Thyroid gland (tissue), 4 donors: ENCODE data around the gene LRRC8B. TPM values are rescaled to one million over a fixed set of nuclear protein-coding genes. Genes with fewer than 3 reads are reported as not detected.
A peak's percentile ranks its signal among the peaks of the same experiment; 100 is the strongest.

Source experiments
- DNase-seq, 2 donors: peaks; one replicate each; pipeline ENCODE4 v3.0.0-alpha.2; 2019
- H3K27ac ChIP-seq, 3 donors: fragments of 200-600 bp; sonication (generic); 1 replicate in 2 of 3; 2 replicates in 1 of 3; pipeline ENCODE4 v1.5.1; 2016 to 2019; ENCODE audit warnings: mild to moderate bottlenecking in 1 of 3, moderate library complexity in 1 of 3
- H3K27me3 ChIP-seq: fragments of 200-600 bp; sonication (generic); one replicate; pipeline ENCODE4 v1.5.1; 2019
- H3K36me3 ChIP-seq, 2 donors: fragments of 200-600 bp; sonication (generic); one replicate each; pipeline ENCODE4 v1.5.1; 2016 to 2019
- H3K4me1 ChIP-seq, 2 donors: fragments of 200-600 bp; sonication (generic); one replicate each; pipeline ENCODE4 v1.5.1; 2017 to 2019
- H3K4me3 ChIP-seq, 3 donors: fragments of 200-600 bp; sonication (generic); replicated peaks in 1 of 3; 1 replicate in 2 of 3; 2 replicates in 1 of 3; pipeline ENCODE4 v1.5.1; 2016; ENCODE audit warnings: mild to moderate bottlenecking in 1 of 3
- H3K9me3 ChIP-seq: fragments of 200-600 bp; sonication (generic); one replicate; pipeline ENCODE4 v1.5.1; 2017
- CTCF ChIP-seq, 6 experiments: fragments of 200-600 bp in 3 of 6; fragments of 450-650 bp in 3 of 6; sonication (generic) in 3 of 6; IDR thresholded peaks; one replicate each; pipeline ENCODE4 v1.5.1; 2016 to 2019; ENCODE audit warnings: antibody characterized with exemption in 6 of 6, mild to moderate bottlenecking in 2 of 6, inconsistent platforms in 1 of 6, moderate library complexity in 1 of 6
- POLR2A ChIP-seq, 2 donors: fragments of 450-650 bp; IDR thresholded peaks; one replicate each; pipeline ENCODE4 v1.6.1; 2017; ENCODE audit warnings: antibody characterized with exemption in 2 of 2, mild to moderate bottlenecking in 2 of 2, moderate library complexity in 1 of 2
- WGBS, 2 donors: methylation state at CpG; one replicate each; pipeline ENCODE4 v1.1.5; 2017; 5-methylcytosine and 5-hydroxymethylcytosine counted together
- intact Hi-C: fragments of 100-400 bp; cut with DNase I; formaldehyde crosslinking; loops from one replicate; pipeline ENCODE4 v1.15.1; 2023
- total RNA-seq, 4 donors: library from RNA; depleted of rRNA; stranded (reverse); fragments of >200 nt; gene quantifications; one replicate each; pipeline ENCODE4 v1.2.3, GENCODE V29; 2016

LRRC8B gene
- total RNA-seq, 4 donors from 2014 or later, result 11.5 to 27.8 (median 24.4) TPM

GRCh38 chr1:89563957-89564604 lies 39.5 kb downstream of the LRRC8B start:
- 54 to 55% methylated on average over 3 of the region's 3 CpGs for WGBS, 2 donors
- intact Hi-C loops, result no loop called here
- no peak for DNase-seq

GRCh38 chr1:89565521-89565920 lies 40.9 kb downstream of the LRRC8B start:
- Histone ChIP-seq H3K4me3 (no peak overlapping the region), H3K36me3 (no peaks in the 10 kb centered on the region), H3K27me3 (no peaks in the 10 kb centered on the region), H3K9me3 (no peaks in the 10 kb centered on the region), H3K4me1 (no peaks in the 10 kb centered on the region), H3K27ac (no peak overlapping the region)
- TF ChIP-seq POLR2A (IDR thresholded peaks at IDR 0.05) (no peak), CTCF (IDR thresholded peaks at IDR 0.05) (no peak)
- no peak for DNase-seq
- 83 to 86% methylated on average over 6 of the region's 6 CpGs for WGBS, 2 donors
- intact Hi-C loops, result no loop called here

More at GRCh38 chr1:89563957-89564604, 39.5 kb downstream of the LRRC8B start:
- Histone ChIP-seq H3K36me3 (no peaks in the 10 kb centered on the region), H3K4me3 (no peak overlapping the region), H3K27me3 (no peaks in the 10 kb centered on the region), H3K4me1 (no peaks in the 10 kb centered on the region), H3K27ac (no peak overlapping the region), H3K9me3 (no peaks in the 10 kb centered on the region)
- TF ChIP-seq POLR2A (IDR thresholded peaks at IDR 0.05) (no peak), CTCF (IDR thresholded peaks at IDR 0.05) (no peak)

- no peak overlapping the region for H3K4me3 ChIP-seq
- intact Hi-C loops, result no loop called here
- no peaks in the 10 kb centered on the region for H3K9me3 ChIP-seq
- H3K27me3 ChIP-seq, result no peaks in the 10 kb centered on the region
- peak overlapping the region in 1 of 3 donors; percentile 34 for H3K27ac ChIP-seq
- H3K36me3 ChIP-seq, result no peaks in the 10 kb centered on the region
- no peak for DNase-seq
- TF ChIP-seq CTCF (IDR thresholded peaks at IDR 0.05), result no peak
- no peak for TF ChIP-seq POLR2A (IDR thresholded peaks at IDR 0.05)
- H3K4me1 ChIP-seq, result no peaks in the 10 kb centered on the region
- WGBS, 2 donors, result 70 to 71% methylated on average over 6 of the region's 6 CpGs
Observed at GRCh38 chr1:89566761-89567174, 42.1 kb downstream of the LRRC8B start.

GRCh38 chr1:89567797-89568196 lies 43.2 kb downstream of the LRRC8B start:
- Histone ChIP-seq H3K27me3 (no peaks in the 10 kb centered on the region), H3K27ac (no peak overlapping the region), H3K4me1 (no peaks in the 10 kb centered on the region), H3K36me3 (no peaks in the 10 kb centered on the region), H3K9me3 (no peaks in the 10 kb centered on the region), H3K4me3 (no peak overlapping the region)
- WGBS, 2 donors, result 75 to 82% methylated on average over 3 of the region's 3 CpGs
- intact Hi-C loops, result no loop called here
- no peak for DNase-seq
- no peak for TF ChIP-seq POLR2A (IDR thresholded peaks at IDR 0.05)
- no peak for TF ChIP-seq CTCF (IDR thresholded peaks at IDR 0.05)

- no peak for TF ChIP-seq POLR2A (IDR thresholded peaks at IDR 0.05)
- no peak for TF ChIP-seq CTCF (IDR thresholded peaks at IDR 0.05)
- Histone ChIP-seq H3K4me1 (no peaks in the 10 kb centered on the region), H3K36me3 (no peaks in the 10 kb centered on the region), H3K27ac (no peak overlapping the region), H3K9me3 (no peaks in the 10 kb centered on the region), H3K27me3 (no peaks in the 10 kb centered on the region), H3K4me3 (no peak overlapping the region)
- intact Hi-C loops, result no loop called here
- DNase-seq, result no peak
Observed at GRCh38 chr1:89573410-89573809, 48.8 kb downstream of the LRRC8B start.
